Endothelial cell of umbilical vein (primary cell): ENCODE data around the gene OR10H5. TPM values are rescaled to one million over a fixed set of nuclear protein-coding genes. Genes with fewer than 3 reads are reported as not detected.
"Not testable (repeated sequence)": the region's sequence is repeated elsewhere in the genome, so short reads cannot be mapped to it uniquely, and the experiment has no call there.

ENCODE experiments used
- BruUV-seq: library from RNA; stranded (reverse); fragments of 400-500 nt; replicated peaks from 2 replicates; lab custom pipeline; 2021; lab: Mats Ljungman, UMichigan
- CTCF ChIA-PET: fragments of 300-600, 350-600 bp; sonication (Branson Sonifier 250); formaldehyde crosslinking; loops from one replicate; lab custom pipeline; 2021; ENCODE audit warnings: antibody characterized with exemption, inconsistent platforms; lab: Charles Lee
- POLR2A ChIA-PET: fragments of 300-600, 350-600 bp; sonication (Branson Sonifier 250); formaldehyde crosslinking; loops from one replicate; lab custom pipeline; 2021; ENCODE audit warnings: antibody characterized with exemption, inconsistent platforms; lab: Charles Lee
- DNase-seq: peaks from one replicate; pipeline ENCODE4 v3.0.0-alpha.2; 2011; ENCODE audit warnings: low read depth, low spot score
- FAIRE-seq: peaks from 2 replicates; lab custom pipeline; 2011; peaks lifted over from hg19 to GRCh38; lab: Jason Lieb, UNC
- H2AFZ ChIP-seq: 2 replicates; pipeline ENCODE4 v1.6.0; 2012; ENCODE audit warnings: low read depth, low read length, control low read depth, inconsistent platforms
- H3K27ac ChIP-seq: 2 replicates; pipeline ENCODE4 v1.5.1; 2011; ENCODE audit warnings: low read depth, mild to moderate bottlenecking, control low read depth, low read length, moderate library complexity; ENCODE audit not compliant: insufficient read depth
- H3K27me3 ChIP-seq, 2 experiments: 2 replicates each; pipeline versions ENCODE4 v1.6.0 to v1.6.1; 2011; ENCODE audit warnings: low read length in 2 of 2, mixed read lengths in 1 of 2; ENCODE audit not compliant: control insufficient read depth in 2 of 2, insufficient read depth in 2 of 2
- H3K36me3 ChIP-seq, 2 experiments: 2 replicates in 1 of 2; 3 replicates in 1 of 2; pipeline ENCODE4 v1.5.1; 2011; ENCODE audit warnings: low read length in 2 of 2, mild to moderate bottlenecking in 1 of 2, moderate library complexity in 1 of 2; ENCODE audit not compliant: control insufficient read depth in 2 of 2, insufficient read depth in 2 of 2; ENCODE audit errors: extremely low read depth in 1 of 2
- H3K4me1 ChIP-seq: 3 replicates; pipeline ENCODE4 v1.5.1; 2011; ENCODE audit warnings: mild to moderate bottlenecking, low read length; ENCODE audit not compliant: control insufficient read depth, insufficient read depth; ENCODE audit errors: extremely low read depth
- H3K4me2 ChIP-seq: 2 replicates; pipeline ENCODE4 v1.6.1; 2011; ENCODE audit warnings: low read length, control low read depth, mixed read lengths; ENCODE audit not compliant: insufficient read depth
- H3K4me3 ChIP-seq, 3 experiments: fragments of 200-600 bp in 1 of 3; sonication (generic), shearing (Covaris generic) in 1 of 3; replicated peaks in 1 of 3; 2 replicates each; pipeline ENCODE4 v1.5.1; 2011 to 2016; ENCODE audit warnings: control low read depth in 3 of 3, low read length in 3 of 3, mild to moderate bottlenecking in 2 of 3, inconsistent platforms in 1 of 3, low read depth in 1 of 3, moderate library complexity in 1 of 3; ENCODE audit not compliant: insufficient read depth in 1 of 3
- H3K79me2 ChIP-seq: 2 replicates; pipeline ENCODE4 v1.6.0; 2012; ENCODE audit warnings: low read length, inconsistent platforms; ENCODE audit not compliant: control insufficient read depth, insufficient read depth
- H3K9ac ChIP-seq: replicated peaks from 2 replicates; pipeline ENCODE3; 2011; ENCODE audit warnings: low read length, control low read depth; ENCODE audit not compliant: insufficient read depth; ENCODE audit errors: extremely low read depth
- H3K9me1 ChIP-seq: replicated peaks from 3 replicates; pipeline ENCODE4 v1.6.0; 2011; ENCODE audit warnings: mild to moderate bottlenecking, low read length; ENCODE audit not compliant: control insufficient read depth, insufficient read depth; ENCODE audit errors: extremely low read depth
- H3K9me3 ChIP-seq: replicated peaks from 2 replicates; pipeline ENCODE4 v1.5.1; 2012; ENCODE audit warnings: low read length, inconsistent platforms; ENCODE audit not compliant: control insufficient read depth, insufficient read depth
- H4K20me1 ChIP-seq: replicated peaks from 2 replicates; pipeline ENCODE3; 2011; ENCODE audit warnings: mild to moderate bottlenecking, low read length; ENCODE audit not compliant: control insufficient read depth, insufficient read depth; ENCODE audit errors: extremely low read depth
- CTCF ChIP-seq, 2 donors: IDR thresholded peaks; 1 replicate in 1 of 2; 2 replicates in 1 of 2; pipeline ENCODE4 v1.5.1; 2011; ENCODE audit warnings: low read length in 2 of 2, mild to moderate bottlenecking in 2 of 2, moderate library complexity in 2 of 2, control low read depth in 1 of 2, inconsistent platforms in 1 of 2, low read depth in 1 of 2; ENCODE audit not compliant: insufficient read depth in 1 of 2; ENCODE audit errors: extremely low read depth in 1 of 2
- EZH2 ChIP-seq: IDR thresholded peaks from 2 replicates; pipeline ENCODE4 v1.6.1; 2012; ENCODE audit warnings: borderline replicate concordance, low read depth, mild to moderate bottlenecking, moderate library complexity, low read length, inconsistent platforms; ENCODE audit not compliant: severe bottlenecking
- FOS ChIP-seq: IDR thresholded peaks from 2 replicates; pipeline ENCODE4 v1.6.1; 2011; ENCODE audit warnings: mild to moderate bottlenecking, low read length, moderate library complexity, borderline replicate concordance; ENCODE audit not compliant: insufficient read depth
- GATA2 ChIP-seq: IDR thresholded peaks from 2 replicates; pipeline ENCODE4 v1.7.0; 2011; ENCODE audit warnings: low read depth, mild to moderate bottlenecking, moderate library complexity, mixed read lengths, low read length; ENCODE audit not compliant: insufficient read length, insufficient read depth
- JUN ChIP-seq: IDR thresholded peaks from 2 replicates; pipeline ENCODE4 v1.6.1; 2011; ENCODE audit warnings: borderline replicate concordance, low read depth; ENCODE audit not compliant: insufficient read length, insufficient read depth
- MAX ChIP-seq: IDR thresholded peaks from 2 replicates; pipeline ENCODE4 v1.6.1; 2011; ENCODE audit not compliant: insufficient read depth, insufficient read length
- MYC ChIP-seq: IDR thresholded peaks from one replicate; pipeline ENCODE4 v1.6.1; 2011; ENCODE audit warnings: mild to moderate bottlenecking, low read depth, low read length
- POLR2A ChIP-seq: IDR thresholded peaks from 2 replicates; pipeline ENCODE4 v1.6.1; 2012; ENCODE audit warnings: low read depth, mild to moderate bottlenecking, control low read depth, low read length
- POLR2AphosphoS5 ChIP-seq: IDR thresholded peaks from 2 replicates; pipeline ENCODE4 v1.6.1; 2012; ENCODE audit warnings: low read depth, mild to moderate bottlenecking, control low read depth, low read length, moderate library complexity; ENCODE audit not compliant: insufficient read depth
- dilution Hi-C: fragments of 300-500 bp; cut with MboI; formaldehyde crosslinking; loops from one replicate; pipeline ENCODE4 v1.15.0; 2019; ENCODE audit warnings: low sequenced_read_pairs; ENCODE audit not compliant: extremely low pct_ligation_motif_present
- intact Hi-C: fragments of 100-400 bp; cut with micrococcal nuclease; formaldehyde crosslinking; loops from one replicate; pipeline ENCODE4 v1.10.0; 2022
- polyA plus RNA-seq, 4 experiments: library from polyadenylated mRNA; depleted of rRNA in 3 of 4; stranded (reverse) in 3 of 4; unstranded in 1 of 4; fragments of >200 nt; gene quantifications; 2 replicates each; pipeline versions ENCODE4 v1.2.1 to v1.2.3, GENCODE V29; 2011 to 2012; ENCODE audit warnings: missing spikeins in 1 of 4
- total RNA-seq: library from RNA; stranded (reverse); gene quantifications from 2 replicates; pipeline ENCODE4 v1.2.3, GENCODE V29; 2021

Gene OR10H5
- total and polyA plus RNA-seq, 2 donors (not counting 3 experiments of a cell fraction or from before 2014, with no cell fraction given), result not detected

GRCh38 chr19:15774159-15774558, 13.3 kb upstream of the OR10H5 start:
- POLR2A ChIA-PET, H3K4me1 ChIP-seq, dilution Hi-C loops, FAIRE-seq, H3K9me1 ChIP-seq, H3K4me2 ChIP-seq, H3K4me3 ChIP-seq, intact Hi-C loops, H3K36me3 ChIP-seq, H3K79me2 ChIP-seq, H2AFZ ChIP-seq, H3K27me3 ChIP-seq, H3K27ac ChIP-seq, BruUV-seq, CTCF ChIA-PET, H3K9ac ChIP-seq, H3K9me3 ChIP-seq, H4K20me1 ChIP-seq, DNase-seq: not testable (repeated sequence)

- no peaks in the 10 kb centered on the region for H3K9me3 ChIP-seq
- no TSS peak for BruUV-seq
- no peak overlapping the region for H3K4me3 ChIP-seq
- no peak for TF ChIP-seq EZH2
- TF ChIP-seq CTCF (IDR thresholded peaks at IDR 0.05; ENCODE audit: extremely low read depth in 1 of 2, insufficient read depth in 1 of 2, low read depth in 1 of 2, low read length in 2 of 2), result no peak
- no peak for TF ChIP-seq POLR2A
- no peak for TF ChIP-seq MAX
- TF ChIP-seq POLR2AphosphoS5, result no peak
- no peak for TF ChIP-seq JUN
- no peak for TF ChIP-seq FOS
- no peak for TF ChIP-seq MYC
- TF ChIP-seq GATA2, result no peak
- no peak overlapping the region for H3K9ac ChIP-seq
- intact Hi-C loops (no loop called here), dilution Hi-C loops (no loop called here)
- FAIRE-seq, result no peak
- no peaks in the 10 kb centered on the region for H3K79me2 ChIP-seq
- no peak overlapping the region for H3K4me2 ChIP-seq
- no peak overlapping the region for H2AFZ ChIP-seq
- no peaks in the 10 kb centered on the region for H3K36me3 ChIP-seq
- no peaks in the 10 kb centered on the region for H4K20me1 ChIP-seq
- no peaks in the 10 kb centered on the region for H3K9me1 ChIP-seq
- POLR2A ChIA-PET, result no interaction called here
- CTCF ChIA-PET, result no interaction called here
- DNase-seq, result no peak
- no peak overlapping the region for H3K27ac ChIP-seq
- H3K27me3 ChIP-seq, result no peaks in the 10 kb centered on the region
- no peaks in the 10 kb centered on the region for H3K4me1 ChIP-seq
These were observed 12.2 kb upstream of the OR10H5 start for GRCh38 chr19:15775249-15775648.
